Renal pelvis (tissue), 12 donors: Measurements from ENCODE around the gene HAVCR1. TPM values are rescaled to one million over a fixed set of nuclear protein-coding genes. Genes with fewer than 3 reads are reported as not detected.
"Not testable (repeated sequence)": the region's sequence is repeated elsewhere in the genome, so short reads cannot be mapped to it uniquely, and the experiment has no call there.

Source experiments
- DNase-seq: peaks from one replicate; pipeline ENCODE4 v3.0.0-alpha.2; 2013
- long read RNA-seq, 16 experiments: transcript quantifications; one replicate each; lab custom pipeline, GENCODE V29; 2026
- polyA plus RNA-seq, 3 donors: library from polyadenylated mRNA; unstranded; fragments of 120-200 nt; gene quantifications; one replicate each; pipeline ENCODE4 v1.2.1, GENCODE V29; 2013; ENCODE audit not compliant: insufficient read length in 3 of 3

Gene HAVCR1
- polyA plus RNA-seq, result 1 to 10 TPM in 2 of 3 donors, under 1 TPM in 1; 0.70 to 5.8 (median 2.7) TPM
- long read RNA-seq, donor 1, partial matches to known transcripts, result 0 of 1 reads
- long read RNA-seq, donor 1, other reads (novel, unspliced or antisense), result 0 of 1 reads
- long read RNA-seq, donor 2, result 0 reads
- long read RNA-seq, donor 3, result 0 reads
- long read RNA-seq, donor 4, result 0 reads
- long read RNA-seq, donor 5, result 0 reads
- long read RNA-seq, donor 6, result 0 reads
- long read RNA-seq, donor 7, result 0 reads
- long read RNA-seq, donor 8, result 0 reads
- long read RNA-seq, donor 9, result 0 reads
- long read RNA-seq, donor 10, partial matches to known transcripts, result 0 of 1 reads
- long read RNA-seq, donor 10, other reads (novel, unspliced or antisense), result 0 of 1 reads
- long read RNA-seq, donor 11, result 0 reads
- long read RNA-seq, donor 12, partial matches to known transcripts, result 0 of 1 reads
- long read RNA-seq, donor 12, other reads (novel, unspliced or antisense), result 0 of 1 reads
- long read RNA-seq, donor 13, result 0 reads
- long read RNA-seq, donor 14, result 0 reads
- long read RNA-seq, donor 15, result 0 reads
- long read RNA-seq, donor 16, result 0 reads

DNA sequence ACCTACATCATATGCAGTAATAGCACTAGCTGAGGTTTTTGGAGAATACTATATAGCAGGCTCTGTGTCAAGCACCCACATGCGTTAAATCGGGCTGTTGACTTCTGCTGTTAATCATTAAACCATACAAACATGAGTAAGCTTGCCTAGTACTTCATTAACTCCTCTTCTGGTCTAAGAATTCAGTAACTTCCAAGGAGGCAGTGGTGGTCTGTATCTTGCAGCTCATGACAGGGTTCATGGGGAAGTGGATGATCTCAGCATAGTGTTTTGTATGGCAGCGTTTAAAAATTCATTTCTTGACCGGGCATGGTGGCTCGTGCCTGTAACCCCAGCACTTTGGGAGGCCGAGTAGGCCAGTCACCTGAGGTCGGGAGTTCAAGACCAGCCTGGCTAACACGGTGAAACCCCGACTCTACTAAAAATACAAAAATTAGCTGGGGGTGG is at the start of gene HAVCR1:
Gene HAVCR1 (minus strand): TSS at position 24 of the 447 bp plus-strand sequence. CDS start 1,173 bp downstream, outside the sequence.
- peak; percentile 38 for DNase-seq

- no peak for DNase-seq
Measured at GRCh38 chr5:157107508-157107907, 48.6 kb upstream of the HAVCR1 start.

- no peak for DNase-seq
Measured at GRCh38 chr5:157106630-157107461, 47.9 kb upstream of the HAVCR1 start.

- DNase-seq, result no peak
Measured at GRCh38 chr5:157100140-157100679, 41.3 kb upstream of the HAVCR1 start.

DNA sequence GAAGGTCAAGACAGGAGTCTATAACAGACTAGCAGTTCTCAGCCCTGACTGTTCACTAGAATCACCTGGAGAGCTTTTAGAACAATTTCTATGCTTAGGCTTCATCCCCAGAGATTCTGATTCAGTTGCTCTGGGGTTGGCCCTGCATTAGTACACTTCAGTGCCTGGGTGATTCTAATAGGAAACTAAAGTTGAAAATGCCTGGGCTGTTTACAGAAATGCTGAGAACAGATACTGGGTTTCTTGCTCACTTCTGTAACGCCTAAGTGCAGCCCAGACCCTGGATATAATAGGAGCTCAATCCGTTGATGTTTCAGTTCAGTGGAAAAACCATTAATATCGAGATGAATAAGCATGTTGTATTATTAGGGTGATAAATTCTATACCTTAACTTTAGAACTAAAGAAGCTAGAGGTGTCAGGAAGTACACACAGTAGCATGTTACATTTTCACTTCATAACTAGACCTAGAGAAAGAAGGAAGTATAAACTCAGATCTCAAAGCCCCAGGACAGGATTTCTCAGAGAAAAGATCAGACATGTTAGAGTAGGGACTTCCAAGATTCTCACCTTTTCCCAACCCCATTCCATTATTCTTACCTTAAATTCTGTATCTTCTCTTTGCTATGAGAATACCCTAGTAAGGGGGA is 29.6 kb upstream of the HAVCR1 start:
- no peak for DNase-seq

GRCh38 chr5:157086751-157087359 is 27.9 kb upstream of the HAVCR1 start:
- DNase-seq, result no peak

GRCh38 chr5:157085930-157086329 is 27.0 kb upstream of the HAVCR1 start:
- no peak for DNase-seq

- DNase-seq, result peak; percentile 8
Measured at GRCh38 chr5:157080286-157080685, 21.4 kb upstream of the HAVCR1 start.

GRCh38 chr5:157076558-157076957 is 17.6 kb upstream of the HAVCR1 start:
- DNase-seq, result no peak

GRCh38 chr5:157072508-157072907 is 13.6 kb upstream of the HAVCR1 start:
- DNase-seq, result no peak

GRCh38 chr5:157069949-157070348 is 11.0 kb upstream of the HAVCR1 start:
- DNase-seq, result no peak

- DNase-seq, result no peak
Measured at GRCh38 chr5:157068785-157069184, 9.9 kb upstream of the HAVCR1 start.

GRCh38 chr5:157068339-157068738 is 9.4 kb upstream of the HAVCR1 start:
- no peak for DNase-seq

- DNase-seq, result no peak
Measured at GRCh38 chr5:157067005-157067404, 8.1 kb upstream of the HAVCR1 start.

GRCh38 chr5:157066080-157066479 is 7.2 kb upstream of the HAVCR1 start:
- no peak for DNase-seq

- no peak for DNase-seq
Measured at GRCh38 chr5:157063776-157064430, 5.0 kb upstream of the HAVCR1 start.

DNA sequence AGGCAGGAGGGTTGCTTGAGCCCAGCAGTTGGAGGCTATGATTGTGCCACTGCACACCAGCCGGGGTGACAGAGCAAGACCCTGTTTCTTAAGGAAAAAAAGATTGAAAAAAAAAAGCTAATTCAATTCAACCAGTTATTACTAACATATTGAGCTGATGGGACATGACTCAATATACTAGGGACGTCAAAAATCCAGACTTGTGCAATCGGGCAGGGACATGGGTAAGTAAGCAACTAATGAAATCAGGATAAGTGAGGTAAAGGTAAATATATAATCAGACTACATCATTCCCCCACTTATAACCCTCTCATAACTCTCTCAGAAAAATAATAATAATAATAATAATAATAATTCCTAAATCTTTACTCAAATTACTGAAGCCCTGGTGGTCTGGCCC is 975 bp upstream of the HAVCR1 start:
- DNase-seq, result no peak

DNA sequence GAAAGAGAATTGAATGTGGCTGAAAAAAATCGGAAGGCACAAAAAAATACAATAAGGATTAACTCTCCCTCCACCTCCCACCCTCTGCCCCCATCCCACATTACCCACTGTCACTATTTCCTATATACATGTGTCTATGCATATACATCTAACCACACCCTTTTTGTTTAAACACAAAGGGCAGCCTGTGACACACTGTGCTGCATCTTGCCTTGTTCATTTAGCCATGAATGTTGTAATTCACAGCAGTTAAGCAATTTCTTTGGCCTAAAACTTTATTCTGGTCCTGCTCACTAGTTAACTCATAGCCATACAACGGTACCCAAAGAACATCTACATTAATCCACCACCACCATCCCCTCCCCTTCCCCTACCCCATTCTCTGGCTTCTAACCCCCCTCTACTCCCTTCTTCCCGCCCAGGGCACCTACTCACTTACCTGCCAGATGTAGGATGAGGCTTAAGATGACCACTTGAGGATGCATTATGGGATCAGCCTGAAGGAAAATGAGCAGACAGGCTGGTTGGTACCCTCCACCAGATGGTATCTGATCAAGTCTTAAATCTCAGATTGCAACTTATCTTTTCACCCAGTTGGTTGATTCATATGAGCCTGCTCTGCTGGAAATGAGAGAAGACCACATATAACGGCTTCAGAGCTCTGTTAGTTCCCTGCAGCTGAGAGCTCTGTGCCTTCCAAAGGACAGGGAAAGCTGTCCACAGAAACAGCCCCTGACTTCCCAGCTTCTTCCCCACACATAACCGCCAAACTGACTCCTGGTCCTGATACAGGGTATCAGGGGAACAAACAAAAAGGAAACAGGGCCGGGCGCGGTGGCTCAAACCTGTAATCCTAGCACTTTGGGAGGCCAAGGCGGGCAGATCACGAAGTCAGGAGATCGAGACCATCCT is 1.2 kb downstream of the HAVCR1 start:
- no peak for DNase-seq

- DNase-seq, result not testable (repeated sequence)
Measured at GRCh38 chr5:157056848-157057247, 2.1 kb downstream of the HAVCR1 start.
